ENCODE data around the gene FPGS. TPM values are rescaled to one million over a fixed set of nuclear protein-coding genes. Genes with fewer than 3 reads are reported as not detected.

FPGS gene
- total RNA-seq, 1 experiment from 2014 or later, result 70.6 TPM

GRCh38 chr9:127785933-127786772 lies 16.5 kb upstream of the FPGS start, which contains the start of gene CDK9:
Gene CDK9, plus strand, starts transcription at chr9:127786034. Its CDS starts 115 bp downstream, at chr9:127786149.
- Histone ChIP-seq H3K27ac (ENCODE audit: low read depth, low read length) (peak within 1 kb of the TSS; percentile 98), H4K20me1 (ENCODE audit: insufficient read depth) (peaks cover 31% of the 10 kb centered on the region; the same call in 1 of the 2 replicates), H3K4me1 (ENCODE audit: control insufficient read depth in 1 of 2, insufficient read depth in 2 of 2, low read length in 2 of 2) (peaks cover 11 to 14% of the 10 kb centered on the region in 2 experiments; a peak in 3 of 4 replicates), H2AFZ (ENCODE audit: low read depth, low read length, poor library complexity, severe bottlenecking) (no peak within 1 kb of the TSS), H3K36me3 (ENCODE audit: control insufficient read depth in 1 of 2, insufficient read depth in 2 of 2, low read length in 2 of 2) (peaks cover 35 to 43% of the 10 kb centered on the region in 2 experiments), H3K9me2 (ENCODE audit: insufficient read depth) (no peaks in the 10 kb centered on the region), H3K4me2 (ENCODE audit: low read length) (peak within 1 kb of the TSS; percentile 87), H3K27me3 (ENCODE audit: insufficient read depth, low read length) (no peaks in the 10 kb centered on the region), H3K4me3 (replicated peaks in 1 of 2; ENCODE audit: low read depth in 1 of 2, low read length in 2 of 2) (peak within 1 kb of the TSS; percentile 76 to 90), H3K79me2 (ENCODE audit: insufficient read depth, low read length) (peaks cover 47% of the 10 kb centered on the region), H3K9ac (ENCODE audit: low read length) (peak within 1 kb of the TSS; percentile 89), H3K9me3 (ENCODE audit: control insufficient read depth in 1 of 2, insufficient read depth in 1 of 2, low read depth in 1 of 2, low read length in 2 of 2) (no peaks in the 10 kb centered on the region)
- POLR2A ChIA-PET, result interaction anchor here (0.7 to 1.1 kb wide), 4 partner anchors 10 to 51 kb away, joined by 3 to 6 read pairs (median 3); partner anchors contain the start of gene TOR2A
- ATAC-seq (peak; percentile 77), DNase-seq (ENCODE audit: low read depth, low spot score) (peak; percentile 73)
- RAD21 ChIA-PET (ENCODE audit: low non-redundant PET in 1 of 2, low total read pairs in 2 of 2, uncharacterized antibody in 2 of 2, unreplicated experiment in 2 of 2), result interaction anchor here (0.5 to 1.1 kb wide), 4 partner anchors 51 to 140 kb away, joined by 3 to 6 read pairs (median 4); partner anchors contain the start of gene TOR2A (in 2 of the 2)
- CTCF ChIA-PET, result interaction anchor here (0.6 to 1.6 kb wide), 6 partner anchors 15 to 134 kb away, joined by 4 to 7 read pairs (median 5); partner anchors contain the start of gene TOR2A
- intact Hi-C loops (cut with micrococcal nuclease), result loop anchor here (1.0 to 5.0 kb wide), 3 partner anchors 51 to 195 kb away; partner anchors contain the start of genes ST6GALNAC4 and TOR2A
- no TSS peak for BruUV-seq (replicated peaks)
- no peak for TF ChIP-seq EGR1 (IDR thresholded peaks at IDR 0.05; ENCODE audit: low read depth)
- no peak for TF ChIP-seq EZH2 (IDR thresholded peaks at IDR 0.05)
- peak; percentile 14 for TF ChIP-seq YY1 (IDR thresholded peaks at IDR 0.05; ENCODE audit: extremely low read depth, insufficient replicate concordance, low read depth, low read length)
- peak; percentile 54 for TF ChIP-seq POLR2AphosphoS5 (IDR thresholded peaks at IDR 0.05; ENCODE audit: low read depth, low read length)
- TF ChIP-seq, protein P1, sequence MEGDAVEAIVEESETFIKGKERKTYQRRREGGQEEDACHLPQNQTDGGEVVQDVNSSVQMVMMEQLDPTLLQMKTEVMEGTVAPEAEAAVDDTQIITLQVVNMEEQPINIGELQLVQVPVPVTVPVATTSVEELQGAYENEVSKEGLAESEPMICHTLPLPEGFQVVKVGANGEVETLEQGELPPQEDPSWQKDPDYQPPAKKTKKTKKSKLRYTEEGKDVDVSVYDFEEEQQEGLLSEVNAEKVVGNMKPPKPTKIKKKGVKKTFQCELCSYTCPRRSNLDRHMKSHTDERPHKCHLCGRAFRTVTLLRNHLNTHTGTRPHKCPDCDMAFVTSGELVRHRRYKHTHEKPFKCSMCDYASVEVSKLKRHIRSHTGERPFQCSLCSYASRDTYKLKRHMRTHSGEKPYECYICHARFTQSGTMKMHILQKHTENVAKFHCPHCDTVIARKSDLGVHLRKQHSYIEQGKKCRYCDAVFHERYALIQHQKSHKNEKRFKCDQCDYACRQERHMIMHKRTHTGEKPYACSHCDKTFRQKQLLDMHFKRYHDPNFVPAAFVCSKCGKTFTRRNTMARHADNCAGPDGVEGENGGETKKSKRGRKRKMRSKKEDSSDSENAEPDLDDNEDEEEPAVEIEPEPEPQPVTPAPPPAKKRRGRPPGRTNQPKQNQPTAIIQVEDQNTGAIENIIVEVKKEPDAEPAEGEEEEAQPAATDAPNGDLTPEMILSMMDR (IDR thresholded peaks at IDR 0.05 in 2 of 3, conservative IDR thresholded peaks at IDR 0.05 in 1 of 3; ENCODE audit: borderline replicate concordance in 1 of 3, insufficient read depth in 1 of 3, low read depth in 2 of 3, low read length in 2 of 3), result no peak
- no peak for TF ChIP-seq FOSL1 (IDR thresholded peaks at IDR 0.05; ENCODE audit: low read depth)
- TF ChIP-seq JUND (IDR thresholded peaks at IDR 0.05), result no peak
- no peak for TF ChIP-seq SRF (IDR thresholded peaks at IDR 0.05; ENCODE audit: low read depth)
- TF ChIP-seq, protein P2, sequence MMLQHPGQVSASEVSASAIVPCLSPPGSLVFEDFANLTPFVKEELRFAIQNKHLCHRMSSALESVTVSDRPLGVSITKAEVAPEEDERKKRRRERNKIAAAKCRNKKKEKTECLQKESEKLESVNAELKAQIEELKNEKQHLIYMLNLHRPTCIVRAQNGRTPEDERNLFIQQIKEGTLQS (IDR thresholded peaks at IDR 0.05), result no peak
- TF ChIP-seq, protein P3, sequence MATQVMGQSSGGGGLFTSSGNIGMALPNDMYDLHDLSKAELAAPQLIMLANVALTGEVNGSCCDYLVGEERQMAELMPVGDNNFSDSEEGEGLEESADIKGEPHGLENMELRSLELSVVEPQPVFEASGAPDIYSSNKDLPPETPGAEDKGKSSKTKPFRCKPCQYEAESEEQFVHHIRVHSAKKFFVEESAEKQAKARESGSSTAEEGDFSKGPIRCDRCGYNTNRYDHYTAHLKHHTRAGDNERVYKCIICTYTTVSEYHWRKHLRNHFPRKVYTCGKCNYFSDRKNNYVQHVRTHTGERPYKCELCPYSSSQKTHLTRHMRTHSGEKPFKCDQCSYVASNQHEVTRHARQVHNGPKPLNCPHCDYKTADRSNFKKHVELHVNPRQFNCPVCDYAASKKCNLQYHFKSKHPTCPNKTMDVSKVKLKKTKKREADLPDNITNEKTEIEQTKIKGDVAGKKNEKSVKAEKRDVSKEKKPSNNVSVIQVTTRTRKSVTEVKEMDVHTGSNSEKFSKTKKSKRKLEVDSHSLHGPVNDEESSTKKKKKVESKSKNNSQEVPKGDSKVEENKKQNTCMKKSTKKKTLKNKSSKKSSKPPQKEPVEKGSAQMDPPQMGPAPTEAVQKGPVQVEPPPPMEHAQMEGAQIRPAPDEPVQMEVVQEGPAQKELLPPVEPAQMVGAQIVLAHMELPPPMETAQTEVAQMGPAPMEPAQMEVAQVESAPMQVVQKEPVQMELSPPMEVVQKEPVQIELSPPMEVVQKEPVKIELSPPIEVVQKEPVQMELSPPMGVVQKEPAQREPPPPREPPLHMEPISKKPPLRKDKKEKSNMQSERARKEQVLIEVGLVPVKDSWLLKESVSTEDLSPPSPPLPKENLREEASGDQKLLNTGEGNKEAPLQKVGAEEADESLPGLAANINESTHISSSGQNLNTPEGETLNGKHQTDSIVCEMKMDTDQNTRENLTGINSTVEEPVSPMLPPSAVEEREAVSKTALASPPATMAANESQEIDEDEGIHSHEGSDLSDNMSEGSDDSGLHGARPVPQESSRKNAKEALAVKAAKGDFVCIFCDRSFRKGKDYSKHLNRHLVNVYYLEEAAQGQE (IDR thresholded peaks at IDR 0.05; ENCODE audit: low read depth), result no peak
- no peak for TF ChIP-seq MAX (IDR thresholded peaks at IDR 0.05)
- no peak for TF ChIP-seq RAD21 (IDR thresholded peaks at IDR 0.05; ENCODE audit: low read depth)
- TF ChIP-seq CEBPB (IDR thresholded peaks at IDR 0.05; ENCODE audit: low read depth), result no peak
- peak; percentile 58 for TF ChIP-seq TCF7L2 (IDR thresholded peaks at IDR 0.05; ENCODE audit: borderline replicate concordance, extremely low read depth, insufficient read depth, insufficient read length)
- no peak for TF ChIP-seq ZBTB33 (IDR thresholded peaks at IDR 0.05; ENCODE audit: extremely low read depth, insufficient replicate concordance, low read length)
- TF ChIP-seq ELF1 (IDR thresholded peaks at IDR 0.05; ENCODE audit: borderline replicate concordance, low read depth), result no peak
- no peak for TF ChIP-seq SIN3A (IDR thresholded peaks at IDR 0.05; ENCODE audit: low read depth)
